Gastroesophageal sphincter (tissue), 3 donors: ENCODE data around the gene GNAQ.
"Not testable (repeated sequence)": the region's sequence is repeated elsewhere in the genome, so short reads cannot be mapped to it uniquely, and the experiment has no call there.

Experiments
- EP300 ChIP-seq: sonication (generic); formaldehyde crosslinking; IDR thresholded peaks from one replicate; pipeline ENCODE4 v1.6.1; 2017; ENCODE audit warnings: antibody characterized with exemption, mild to moderate bottlenecking
- POLR2A ChIP-seq, 2 donors: fragments of 450-650 bp; IDR thresholded peaks; one replicate each; pipeline ENCODE4 v1.6.1; 2017; ENCODE audit warnings: antibody characterized with exemption in 2 of 2, mild to moderate bottlenecking in 2 of 2, moderate library complexity in 1 of 2
- POLR2AphosphoS5 ChIP-seq: sonication (generic); formaldehyde crosslinking; IDR thresholded peaks from one replicate; pipeline ENCODE4 v1.6.1; 2017; ENCODE audit warnings: antibody characterized with exemption
- TF ChIP-seq, protein P1 (sequence below), 4 experiments: fragments of 200-600 bp in 2 of 4; fragments of 450-650 bp in 2 of 4; sonication (generic) in 1 of 4; IDR thresholded peaks; one replicate each; pipeline ENCODE4 v1.5.1; 2017 to 2019; ENCODE audit warnings: antibody characterized with exemption in 4 of 4, mild to moderate bottlenecking in 2 of 4, moderate library complexity in 2 of 4

DNA sequence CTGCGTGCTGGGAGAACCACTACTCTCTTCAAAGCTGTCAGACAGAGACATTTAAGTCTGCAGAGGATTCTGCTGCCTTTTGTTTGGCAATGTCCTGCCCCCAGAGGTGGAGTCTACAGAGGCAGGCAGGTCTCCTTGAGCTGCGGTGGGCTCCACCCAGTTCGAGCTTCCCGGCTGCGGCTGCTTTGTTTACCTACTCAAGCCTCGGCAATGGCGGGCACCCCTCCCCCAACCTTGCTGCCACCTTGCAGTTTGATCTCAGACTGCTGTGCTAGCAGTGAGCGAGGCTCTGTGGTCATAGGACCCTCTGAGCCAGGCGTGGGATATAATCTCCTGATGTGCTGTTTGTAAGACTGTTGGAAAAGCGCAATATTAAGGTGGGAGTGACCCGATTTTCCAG lies 343.9 kb downstream of the GNAQ start:
- TF ChIP-seq POLR2A (IDR thresholded peaks at IDR 0.05); EP300; POLR2AphosphoS5: not testable (repeated sequence)
- TF ChIP-seq, protein P1, sequence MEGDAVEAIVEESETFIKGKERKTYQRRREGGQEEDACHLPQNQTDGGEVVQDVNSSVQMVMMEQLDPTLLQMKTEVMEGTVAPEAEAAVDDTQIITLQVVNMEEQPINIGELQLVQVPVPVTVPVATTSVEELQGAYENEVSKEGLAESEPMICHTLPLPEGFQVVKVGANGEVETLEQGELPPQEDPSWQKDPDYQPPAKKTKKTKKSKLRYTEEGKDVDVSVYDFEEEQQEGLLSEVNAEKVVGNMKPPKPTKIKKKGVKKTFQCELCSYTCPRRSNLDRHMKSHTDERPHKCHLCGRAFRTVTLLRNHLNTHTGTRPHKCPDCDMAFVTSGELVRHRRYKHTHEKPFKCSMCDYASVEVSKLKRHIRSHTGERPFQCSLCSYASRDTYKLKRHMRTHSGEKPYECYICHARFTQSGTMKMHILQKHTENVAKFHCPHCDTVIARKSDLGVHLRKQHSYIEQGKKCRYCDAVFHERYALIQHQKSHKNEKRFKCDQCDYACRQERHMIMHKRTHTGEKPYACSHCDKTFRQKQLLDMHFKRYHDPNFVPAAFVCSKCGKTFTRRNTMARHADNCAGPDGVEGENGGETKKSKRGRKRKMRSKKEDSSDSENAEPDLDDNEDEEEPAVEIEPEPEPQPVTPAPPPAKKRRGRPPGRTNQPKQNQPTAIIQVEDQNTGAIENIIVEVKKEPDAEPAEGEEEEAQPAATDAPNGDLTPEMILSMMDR (IDR thresholded peaks at IDR 0.05), result not testable (repeated sequence)
